HEK293T (cell line): ENCODE data around the gene CBR3.

Source experiments
- ARNT ChIP-seq: fragments of 450-650 bp; IDR thresholded peaks from 2 replicates; pipeline ENCODE4 v1.6.1; 2017; ENCODE audit warnings: mild to moderate bottlenecking
- BHLHE40 ChIP-seq: fragments of 450-650 bp; IDR thresholded peaks from 2 replicates; pipeline ENCODE4 v1.6.1; 2016; ENCODE audit warnings: mild to moderate bottlenecking, moderate library complexity, borderline replicate concordance
- ELF4 ChIP-seq: fragments of 450-650 bp; IDR thresholded peaks from 2 replicates; pipeline ENCODE4 v1.6.1; 2017; ENCODE audit warnings: antibody characterized with exemption
- FOXA1 ChIP-seq: fragments of 450-650 bp; IDR thresholded peaks from 2 replicates; pipeline ENCODE4 v1.6.1; 2016; ENCODE audit warnings: mild to moderate bottlenecking
- FOXK2 ChIP-seq: fragments of 450-650 bp; IDR thresholded peaks from 2 replicates; pipeline ENCODE4 v1.6.1; 2016; ENCODE audit warnings: mild to moderate bottlenecking
- FOXM1 ChIP-seq: fragments of 450-650 bp; IDR thresholded peaks from 2 replicates; pipeline ENCODE4 v1.6.1; 2017; ENCODE audit warnings: mild to moderate bottlenecking, borderline replicate concordance
- HDGF ChIP-seq: fragments of 450-650 bp; IDR thresholded peaks from 2 replicates; pipeline ENCODE4 v1.6.1; 2017; ENCODE audit warnings: antibody characterized with exemption, borderline replicate concordance
- NFRKB ChIP-seq: fragments of 450-650 bp; IDR thresholded peaks from 2 replicates; pipeline ENCODE4 v1.6.1; 2016; ENCODE audit warnings: mild to moderate bottlenecking, moderate library complexity
- PKNOX1 ChIP-seq: fragments of 450-650 bp; IDR thresholded peaks from 2 replicates; pipeline ENCODE4 v1.6.1; 2016
- SP1 ChIP-seq: fragments of 450-650 bp; IDR thresholded peaks from 2 replicates; pipeline ENCODE4 v1.6.1; 2017
- SUZ12 ChIP-seq: fragments of 450-650 bp; IDR thresholded peaks from 2 replicates; pipeline ENCODE4 v1.6.1; 2016; ENCODE audit warnings: mild to moderate bottlenecking
- ZNF384 ChIP-seq: fragments of 450-650 bp; IDR thresholded peaks from 2 replicates; pipeline ENCODE4 v1.6.1; 2016

DNA sequence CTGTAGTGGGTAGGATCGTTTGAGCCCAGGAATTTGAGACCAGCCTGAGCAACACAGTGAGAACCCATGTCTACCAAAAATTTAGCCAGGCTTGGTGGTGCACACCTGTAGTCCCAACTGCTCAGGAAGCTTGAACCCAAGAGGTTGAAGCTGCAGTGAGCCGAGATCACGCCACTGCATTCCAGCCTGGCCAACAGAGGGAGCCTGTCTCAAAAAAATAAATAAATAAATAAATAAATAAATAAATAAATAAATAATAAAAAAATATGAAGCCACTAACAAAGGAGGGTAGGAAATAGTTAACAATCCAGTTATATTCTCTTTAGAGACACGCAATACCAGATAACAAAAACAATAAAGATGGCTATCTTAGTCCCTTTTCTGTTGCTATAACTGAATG is 11.9 kb upstream of the CBR3 start:
- TF ChIP-seq FOXM1 (no peak), ELF4 (no peak), SP1 (no peak), ZNF384 (no peak), SUZ12 (no peak), PKNOX1 (no peak), NFRKB (no peak), FOXA1 (no peak), BHLHE40 (no peak), FOXK2 (no peak), ARNT (no peak), HDGF (no peak)
